HUDEP-2 (cell line): Measurements from ENCODE around the gene SF3A1.

Experiments used
- DNase-seq, 76 experiments: peaks; one replicate each; lab custom pipeline; 2025; ENCODE audit not compliant: unreplicated experiment in 76 of 76; lab: John Stamatoyannopoulos, UW

The SF3A1 gene

GRCh38 chr22:30326255-30326705, 30.4 kb downstream of the SF3A1 start:
- DNase-seq: peak in 4 of 76 experiments; percentile 16 to 28 (median 23)

GRCh38 chr22:30325724-30326254, 30.9 kb downstream of the SF3A1 start:
- DNase-seq: no peak

- no peak for DNase-seq
Observed at GRCh38 chr22:30325065-30325720, 31.5 kb downstream of the SF3A1 start.

DNA sequence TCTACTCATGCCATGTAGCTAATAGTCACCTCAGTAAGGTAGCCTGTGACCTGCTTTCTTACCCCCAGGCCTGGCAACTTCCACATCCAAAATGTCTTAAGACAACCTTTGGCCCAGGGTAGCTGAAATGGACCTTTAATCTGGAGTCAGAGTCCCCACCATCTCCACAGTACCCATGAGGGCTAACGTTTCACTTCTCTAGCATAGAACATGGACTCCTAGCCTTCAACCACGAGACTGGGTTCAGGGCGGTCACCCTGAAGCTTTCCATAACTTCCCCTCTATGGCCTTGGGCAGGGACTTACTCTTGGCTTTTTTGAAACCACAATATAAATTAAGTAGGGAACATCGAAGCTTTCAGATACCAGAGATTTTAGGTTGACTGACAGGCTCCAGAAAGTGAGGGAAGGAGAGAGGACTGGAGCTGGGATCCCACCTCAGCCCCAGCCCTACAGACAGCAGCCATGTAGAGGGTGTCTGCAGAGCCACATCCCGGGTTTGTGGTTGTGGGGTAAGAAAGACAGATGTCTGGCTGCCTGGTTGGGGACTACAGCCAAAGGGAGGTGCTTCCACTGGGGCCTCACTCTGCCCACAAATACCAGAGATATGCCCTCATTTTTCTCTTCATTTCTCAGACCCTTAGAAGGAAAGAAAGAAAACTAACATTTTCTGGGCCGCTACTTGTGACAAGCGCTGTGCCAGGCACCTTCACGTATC, 32.5 kb downstream of the SF3A1 start:
- peak in 12 of 76 experiments; percentile 10 to 29 (median 18) for DNase-seq

DNA sequence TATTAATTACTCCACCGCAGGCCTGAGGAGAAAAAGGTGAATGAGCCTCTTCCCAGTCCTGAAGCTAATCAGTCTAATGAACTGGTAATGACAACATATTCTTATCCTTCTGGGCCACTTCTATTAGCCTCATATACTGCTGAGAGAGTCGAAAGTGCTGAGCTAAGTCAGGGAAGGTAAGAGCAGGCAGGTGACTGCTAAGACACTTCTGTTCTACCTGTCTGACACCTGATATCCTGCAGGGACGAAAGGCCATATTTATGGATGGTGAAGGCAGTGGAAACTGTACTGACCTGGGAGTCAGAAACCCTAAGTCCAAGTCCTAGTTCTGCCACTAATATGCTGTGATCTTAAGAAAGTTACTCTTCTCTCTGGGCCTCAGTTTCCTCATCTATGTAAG, 33.4 kb downstream of the SF3A1 start:
- no peak for DNase-seq

DNA sequence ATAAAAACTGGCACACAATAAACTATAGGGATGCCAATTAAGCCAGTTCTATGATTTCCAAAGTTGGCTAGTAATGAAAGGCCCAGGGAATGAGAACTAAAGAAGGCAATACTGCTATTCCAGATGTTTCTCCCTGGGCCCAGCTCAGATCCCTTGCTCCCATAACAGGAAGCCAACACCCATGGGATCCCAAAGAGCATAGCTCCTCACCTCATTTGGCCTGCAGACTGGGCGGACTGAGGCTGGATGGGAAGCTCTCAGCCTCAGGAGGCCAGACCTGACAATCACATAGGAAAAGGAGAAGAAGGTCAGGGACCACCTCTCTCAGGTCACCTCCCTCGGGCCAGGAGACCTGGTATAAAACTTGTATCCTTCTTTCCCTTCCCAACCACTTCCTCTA, 35.2 kb downstream of the SF3A1 start:
- no peak for DNase-seq

GRCh38 chr22:30320021-30320556, 36.6 kb downstream of the SF3A1 start:
- no peak for DNase-seq

DNA sequence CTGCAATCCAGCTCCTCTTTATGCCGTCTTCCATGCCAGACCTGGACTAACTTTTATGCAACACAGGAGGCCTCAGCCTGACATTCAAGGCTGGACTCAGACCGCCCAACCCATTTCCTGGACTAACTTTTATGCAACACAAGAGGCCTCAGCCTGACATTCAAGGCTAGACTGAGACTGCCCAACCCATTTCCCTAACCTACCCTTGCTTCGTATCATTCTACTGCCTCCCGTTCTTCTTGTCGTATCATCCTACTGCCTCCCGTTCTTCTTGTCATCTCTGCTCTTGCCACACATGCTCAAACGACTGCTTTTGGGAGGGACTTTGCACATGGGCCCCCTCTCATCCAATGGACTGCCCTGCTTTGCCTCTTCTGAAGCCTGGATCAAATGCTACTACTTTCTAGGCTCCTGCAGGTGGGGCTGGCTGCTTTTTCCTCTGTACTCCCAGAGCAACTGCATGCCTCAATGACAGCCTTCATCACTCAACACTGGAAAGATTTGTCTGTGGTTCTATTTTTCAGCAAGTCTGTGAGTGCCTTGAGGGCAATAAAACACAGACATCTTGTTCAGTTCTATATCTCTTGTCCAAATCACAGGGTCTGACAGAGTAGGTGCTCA, 37.8 kb downstream of the SF3A1 start:
- DNase-seq: peak in 1 of 76 experiments; percentile 11

DNA sequence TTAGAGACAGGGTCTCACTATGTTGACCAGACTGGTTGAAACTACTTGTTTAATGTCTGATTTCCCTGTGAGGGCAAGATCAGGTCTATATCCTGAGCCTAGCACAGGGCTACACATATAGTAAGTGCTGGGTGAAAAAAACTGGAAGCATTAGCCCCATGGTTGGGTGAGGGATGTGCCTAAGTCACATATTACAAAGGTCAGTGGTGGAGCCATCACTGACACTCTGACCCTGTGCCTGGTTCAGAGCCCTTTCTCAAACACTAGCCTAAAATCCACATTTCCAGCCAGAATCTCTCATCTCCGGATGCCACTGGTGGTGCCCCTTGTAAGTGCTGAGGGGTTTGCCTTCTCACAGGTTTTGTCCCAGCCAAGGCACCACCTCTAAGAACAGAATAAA, 38.9 kb downstream of the SF3A1 start:
- no peak for DNase-seq

DNA sequence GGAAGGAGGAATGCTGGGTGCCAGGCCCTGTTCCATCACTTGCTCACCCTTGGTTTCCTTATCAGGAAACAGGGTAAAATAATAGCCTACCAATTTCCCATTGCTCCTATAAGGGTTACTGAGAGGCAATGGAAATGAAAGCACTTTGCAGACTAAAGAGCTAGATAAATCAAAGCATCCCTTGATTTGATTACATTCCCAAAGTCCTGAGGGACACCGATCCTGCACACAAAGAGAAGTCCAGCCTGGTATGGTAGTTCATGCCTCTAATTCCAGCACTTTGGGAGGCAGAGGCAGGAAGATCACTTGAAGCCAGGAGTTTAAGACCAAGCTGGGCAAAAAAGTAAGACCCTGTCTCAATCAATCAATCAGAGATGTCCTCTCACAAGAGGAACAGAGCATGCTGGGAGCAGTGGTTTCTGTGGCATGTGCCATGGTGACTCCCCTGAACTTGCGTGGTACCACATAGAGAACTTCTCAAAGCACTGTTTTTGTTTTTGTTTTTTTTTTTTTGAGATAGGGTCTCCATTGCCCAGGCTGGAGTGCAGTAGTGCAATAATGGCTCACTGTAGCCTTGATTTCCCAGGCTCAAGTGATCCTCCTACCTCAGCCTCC, 40.6 kb downstream of the SF3A1 start:
- DNase-seq: no peak

- no peak for DNase-seq
Observed at GRCh38 chr22:30314915-30315314, 41.8 kb downstream of the SF3A1 start.

- DNase-seq: no peak
Observed at GRCh38 chr22:30313527-30314363, 42.9 kb downstream of the SF3A1 start.

DNA sequence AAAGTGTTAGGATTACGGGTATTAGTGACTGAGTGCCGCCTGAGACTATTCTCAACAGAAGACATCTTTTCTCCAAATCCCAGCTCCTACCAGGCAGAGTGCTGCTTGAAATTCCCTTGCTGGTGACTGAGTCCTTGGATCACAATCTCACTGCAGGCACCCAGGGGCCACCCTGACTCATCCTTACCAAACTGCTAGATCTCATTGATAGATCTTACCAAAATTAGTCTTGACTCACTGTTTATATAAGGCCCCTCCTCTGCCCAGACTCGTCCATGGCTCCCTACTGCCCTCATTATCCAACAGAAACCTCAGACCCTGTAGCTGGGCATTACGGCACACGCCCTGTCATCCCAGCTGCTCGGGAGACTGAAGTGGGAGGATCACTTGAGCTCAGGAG, 44.6 kb downstream of the SF3A1 start:
- peak in 3 of 76 experiments; percentile 9 to 22 (median 16) for DNase-seq

- peak in 7 of 76 experiments; percentile 11 to 22 (median 16) for DNase-seq
Observed at GRCh38 chr22:30310881-30311771, 45.6 kb downstream of the SF3A1 start.

DNA sequence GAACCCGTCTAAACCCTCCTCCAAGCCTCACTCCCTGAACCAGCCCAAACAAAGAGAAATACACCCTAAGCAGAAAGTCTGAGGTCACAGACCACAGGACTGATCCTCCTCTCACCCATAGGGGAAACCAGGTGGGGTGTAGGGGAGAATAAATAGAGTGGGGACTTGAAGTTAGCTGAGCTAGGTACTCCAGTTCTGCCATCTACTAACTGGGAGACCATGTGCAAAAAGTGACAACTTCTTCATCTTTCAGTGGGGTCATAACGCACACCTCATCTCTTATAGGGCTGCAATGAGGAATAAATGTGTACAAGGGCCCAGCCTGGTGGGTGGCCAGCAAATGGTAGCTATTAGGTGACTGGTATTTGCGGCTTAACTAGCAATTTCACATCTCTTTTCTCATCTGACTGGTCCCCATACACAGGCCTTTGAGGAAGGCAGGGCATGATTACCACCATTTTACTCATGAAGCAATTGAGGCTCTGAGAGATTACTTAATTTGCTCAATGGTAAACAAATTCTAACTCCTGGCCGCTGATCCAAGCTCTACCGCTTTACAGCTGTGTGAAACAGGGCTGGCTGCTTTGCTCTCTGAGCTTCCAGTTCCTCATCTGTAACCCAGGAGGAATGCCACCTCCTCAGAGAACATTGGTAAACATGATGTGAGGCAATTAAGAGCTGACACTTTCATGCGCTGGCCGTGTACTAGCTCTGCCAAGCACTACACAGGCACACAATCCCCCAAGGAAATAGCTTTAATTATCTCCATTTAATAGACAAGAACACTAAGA, 46.5 kb downstream of the SF3A1 start:
- DNase-seq: peak in 3 of 76 experiments; percentile 10 to 15 (median 15)

GRCh38 chr22:30308518-30309230, 48.0 kb downstream of the SF3A1 start:
- no peak for DNase-seq

GRCh38 chr22:30308093-30308492, 48.6 kb downstream of the SF3A1 start:
- DNase-seq: no peak
